ENCODE data around the gene SCCPDH. TPM values are rescaled to one million over a fixed set of nuclear protein-coding genes. Genes with fewer than 3 reads are reported as not detected.

The SCCPDH gene
- total RNA-seq, 1 donor from 2014 or later: 34.4 TPM

DNA sequence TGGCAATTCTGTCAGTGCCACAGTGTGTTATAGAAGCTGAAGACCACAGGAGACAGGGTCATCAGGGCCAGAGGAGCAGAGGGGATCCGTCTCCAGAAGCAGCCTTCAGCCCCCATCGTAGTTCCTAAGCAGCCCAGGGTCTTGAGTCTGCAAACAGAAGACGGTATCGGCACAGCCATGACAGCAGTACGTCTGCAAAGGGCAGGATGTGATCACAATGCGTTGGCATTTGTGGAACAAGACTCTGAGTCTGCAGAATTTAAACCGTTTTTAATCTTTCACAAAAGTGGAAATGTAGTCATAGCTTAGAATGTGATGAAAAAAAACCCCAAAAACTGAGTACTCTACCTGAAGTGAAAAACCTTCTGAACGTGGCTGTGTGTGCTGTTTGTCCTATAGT, 44.0 kb upstream of the SCCPDH start:
- DNase-seq (ENCODE audit: extremely low spot score, unreplicated experiment): no peak
- H3K27ac Mint-ChIP-seq (ENCODE audit: unreplicated experiment): no peak overlapping the region

GRCh38 chr1:246680696-246681130, 43.5 kb upstream of the SCCPDH start:
- H3K9me3 Mint-ChIP-seq (ENCODE audit: unreplicated experiment): no peaks in the 10 kb centered on the region
- no peaks in the 10 kb centered on the region for H3K36me3 Mint-ChIP-seq (ENCODE audit: unreplicated experiment)
- H3K27me3 Mint-ChIP-seq (ENCODE audit: unreplicated experiment): no peaks in the 10 kb centered on the region
- H3K4me3 Mint-ChIP-seq (ENCODE audit: unreplicated experiment): no peak overlapping the region
- DNase-seq (ENCODE audit: extremely low spot score, unreplicated experiment): no peak
- TF ChIP-seq, protein P1, sequence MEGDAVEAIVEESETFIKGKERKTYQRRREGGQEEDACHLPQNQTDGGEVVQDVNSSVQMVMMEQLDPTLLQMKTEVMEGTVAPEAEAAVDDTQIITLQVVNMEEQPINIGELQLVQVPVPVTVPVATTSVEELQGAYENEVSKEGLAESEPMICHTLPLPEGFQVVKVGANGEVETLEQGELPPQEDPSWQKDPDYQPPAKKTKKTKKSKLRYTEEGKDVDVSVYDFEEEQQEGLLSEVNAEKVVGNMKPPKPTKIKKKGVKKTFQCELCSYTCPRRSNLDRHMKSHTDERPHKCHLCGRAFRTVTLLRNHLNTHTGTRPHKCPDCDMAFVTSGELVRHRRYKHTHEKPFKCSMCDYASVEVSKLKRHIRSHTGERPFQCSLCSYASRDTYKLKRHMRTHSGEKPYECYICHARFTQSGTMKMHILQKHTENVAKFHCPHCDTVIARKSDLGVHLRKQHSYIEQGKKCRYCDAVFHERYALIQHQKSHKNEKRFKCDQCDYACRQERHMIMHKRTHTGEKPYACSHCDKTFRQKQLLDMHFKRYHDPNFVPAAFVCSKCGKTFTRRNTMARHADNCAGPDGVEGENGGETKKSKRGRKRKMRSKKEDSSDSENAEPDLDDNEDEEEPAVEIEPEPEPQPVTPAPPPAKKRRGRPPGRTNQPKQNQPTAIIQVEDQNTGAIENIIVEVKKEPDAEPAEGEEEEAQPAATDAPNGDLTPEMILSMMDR (IDR thresholded peaks at IDR 0.05): no peak
- H3K27ac Mint-ChIP-seq (ENCODE audit: unreplicated experiment): no peak overlapping the region
- H3K4me1 Mint-ChIP-seq (ENCODE audit: unreplicated experiment): peaks cover 12% of the 10 kb centered on the region

More for the DNA sequence above, 44.0 kb upstream of the SCCPDH start:
- Mint-ChIP-seq H3K27me3 (ENCODE audit: unreplicated experiment) (no peaks in the 10 kb centered on the region), H3K9me3 (ENCODE audit: unreplicated experiment) (peaks cover 2% of the 10 kb centered on the region), H3K36me3 (ENCODE audit: unreplicated experiment) (no peaks in the 10 kb centered on the region), H3K4me3 (ENCODE audit: unreplicated experiment) (no peak overlapping the region), H3K4me1 (ENCODE audit: unreplicated experiment) (peaks cover 12% of the 10 kb centered on the region)
- TF ChIP-seq, protein P1 (IDR thresholded peaks at IDR 0.05): no peak

GRCh38 chr1:246681900-246682895, 42.0 kb upstream of the SCCPDH start:
- H3K27ac Mint-ChIP-seq (ENCODE audit: unreplicated experiment): peak overlapping the region; percentile 74
- H3K4me3 Mint-ChIP-seq (ENCODE audit: unreplicated experiment): no peak overlapping the region
- no peaks in the 10 kb centered on the region for H3K9me3 Mint-ChIP-seq (ENCODE audit: unreplicated experiment)

GRCh38 chr1:246683521-246683920, 40.7 kb upstream of the SCCPDH start:
- Mint-ChIP-seq H3K36me3 (ENCODE audit: unreplicated experiment) (no peaks in the 10 kb centered on the region), H3K9me3 (ENCODE audit: unreplicated experiment) (no peaks in the 10 kb centered on the region), H3K4me3 (ENCODE audit: unreplicated experiment) (no peak overlapping the region), H3K27ac (ENCODE audit: unreplicated experiment) (no peak overlapping the region), H3K4me1 (ENCODE audit: unreplicated experiment) (peaks cover 12% of the 10 kb centered on the region), H3K27me3 (ENCODE audit: unreplicated experiment) (no peaks in the 10 kb centered on the region)
- DNase-seq (ENCODE audit: extremely low spot score, unreplicated experiment): no peak
- TF ChIP-seq, protein P1 (IDR thresholded peaks at IDR 0.05): no peak

More at GRCh38 chr1:246681900-246682895, 42.0 kb upstream of the SCCPDH start:
- no peaks in the 10 kb centered on the region for H3K27me3 Mint-ChIP-seq (ENCODE audit: unreplicated experiment)
- TF ChIP-seq, protein P1 (IDR thresholded peaks at IDR 0.05): no peak
- H3K36me3 Mint-ChIP-seq (ENCODE audit: unreplicated experiment): no peaks in the 10 kb centered on the region
- H3K4me1 Mint-ChIP-seq (ENCODE audit: unreplicated experiment): peaks cover 12% of the 10 kb centered on the region
- no peak for DNase-seq (ENCODE audit: extremely low spot score, unreplicated experiment)

DNA sequence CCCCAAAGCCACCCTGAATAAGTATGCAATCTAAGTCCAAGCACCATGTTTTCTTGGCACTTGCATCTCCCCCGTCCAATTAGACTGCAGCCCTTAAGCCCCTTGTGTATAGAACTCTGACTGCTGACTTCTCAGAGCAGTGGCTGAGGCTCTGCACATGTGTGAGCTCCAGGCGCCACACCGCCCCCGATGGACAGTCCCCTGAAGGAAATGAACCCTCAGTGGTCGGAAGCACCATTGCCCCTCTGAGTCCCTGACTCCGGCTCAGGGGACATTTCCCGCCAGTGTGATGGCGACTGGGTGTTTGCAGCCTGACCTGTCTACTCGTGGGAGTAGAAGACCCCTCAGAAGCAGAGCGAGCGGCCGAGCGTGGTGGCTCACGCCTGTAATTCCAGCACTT, 37.2 kb upstream of the SCCPDH start:
- H3K27ac Mint-ChIP-seq (ENCODE audit: unreplicated experiment): no peak overlapping the region
- no peak for DNase-seq (ENCODE audit: extremely low spot score, unreplicated experiment)
- no peaks in the 10 kb centered on the region for H3K27me3 Mint-ChIP-seq (ENCODE audit: unreplicated experiment)
- no peaks in the 10 kb centered on the region for H3K9me3 Mint-ChIP-seq (ENCODE audit: unreplicated experiment)
- H3K4me3 Mint-ChIP-seq (ENCODE audit: unreplicated experiment): no peak overlapping the region
- no peaks in the 10 kb centered on the region for H3K36me3 Mint-ChIP-seq (ENCODE audit: unreplicated experiment)
- TF ChIP-seq, protein P1 (IDR thresholded peaks at IDR 0.05): no peak
- H3K4me1 Mint-ChIP-seq (ENCODE audit: unreplicated experiment): peaks cover 17% of the 10 kb centered on the region

Measured in osteocyte (in vitro differentiated cells).